Measurements from ENCODE around the gene SEMA4G.

Gene SEMA4G

GRCh38 chr10:101007915-101008822 is 38.9 kb downstream of the SEMA4G start:
- no peak for DNase-seq

GRCh38 chr10:101008823-101009423 is 39.6 kb downstream of the SEMA4G start:
- DNase-seq = no peak

- DNase-seq = no peak
Observed at GRCh38 chr10:101010329-101010728, 41.0 kb downstream of the SEMA4G start.

GRCh38 chr10:101011517-101012423 is 42.5 kb downstream of the SEMA4G start:
- DNase-seq = no peak

- peak; percentile 19 to 68 (median 58) for DNase-seq
Observed at GRCh38 chr10:101012525-101013364, 43.4 kb downstream of the SEMA4G start.

- no peak for DNase-seq
Observed at GRCh38 chr10:101013365-101013825, 44.1 kb downstream of the SEMA4G start.

GRCh38 chr10:101014230-101014884 is 45.1 kb downstream of the SEMA4G start:
- DNase-seq = peak; percentile 34 to 76 (median 67)

- peak in 1 of 6 experiments; percentile 7 for DNase-seq
Observed at GRCh38 chr10:101014966-101015581, 45.8 kb downstream of the SEMA4G start.

- DNase-seq = no peak
Observed at GRCh38 chr10:101015582-101015973, 46.3 kb downstream of the SEMA4G start.

GRCh38 chr10:101016814-101017213 is 47.5 kb downstream of the SEMA4G start:
- no peak for DNase-seq

GRCh38 chr10:101018118-101018599 is 48.9 kb downstream of the SEMA4G start:
- DNase-seq = no peak

GRCh38 chr10:101018600-101019439 is 49.5 kb downstream of the SEMA4G start:
- DNase-seq = peak; percentile 11 to 55 (median 38)

Data from stimulated activated naive CD4-positive, alpha-beta T cell (primary cell).